Fibroblast of the aortic adventitia (primary cell): Measurements from ENCODE around the gene IFT25. TPM values are rescaled to one million over a fixed set of nuclear protein-coding genes. Genes with fewer than 3 reads are reported as not detected.

Source experiments
- DNase-seq: peaks from one replicate; pipeline ENCODE4 v3.0.0-alpha.2; 2010; ENCODE audit warnings: low read depth
- H3K4me3 ChIP-seq: 2 replicates; pipeline ENCODE4 v1.5.1; 2011; ENCODE audit warnings: low read depth, mild to moderate bottlenecking, control low read depth, low read length, moderate library complexity
- total RNA-seq: library from RNA; depleted of rRNA; stranded (reverse); fragments of >200 nt; gene quantifications from 2 replicates; pipeline ENCODE4 v1.2.3, GENCODE V29; 2012; ENCODE audit warnings: low replicate concordance
- TF ChIP-seq, protein P1 (sequence below): IDR thresholded peaks from 2 replicates; pipeline ENCODE4 v1.5.1; 2011; ENCODE audit warnings: mild to moderate bottlenecking, low read length, control low read depth, inconsistent platforms; ENCODE audit not compliant: insufficient read depth

The IFT25 gene
- total RNA-seq, 1 donor = 53.4 TPM

GRCh38 chr1:53929246-53929960 lies 16.1 kb downstream of the IFT25 start:
- TF ChIP-seq, protein P1, sequence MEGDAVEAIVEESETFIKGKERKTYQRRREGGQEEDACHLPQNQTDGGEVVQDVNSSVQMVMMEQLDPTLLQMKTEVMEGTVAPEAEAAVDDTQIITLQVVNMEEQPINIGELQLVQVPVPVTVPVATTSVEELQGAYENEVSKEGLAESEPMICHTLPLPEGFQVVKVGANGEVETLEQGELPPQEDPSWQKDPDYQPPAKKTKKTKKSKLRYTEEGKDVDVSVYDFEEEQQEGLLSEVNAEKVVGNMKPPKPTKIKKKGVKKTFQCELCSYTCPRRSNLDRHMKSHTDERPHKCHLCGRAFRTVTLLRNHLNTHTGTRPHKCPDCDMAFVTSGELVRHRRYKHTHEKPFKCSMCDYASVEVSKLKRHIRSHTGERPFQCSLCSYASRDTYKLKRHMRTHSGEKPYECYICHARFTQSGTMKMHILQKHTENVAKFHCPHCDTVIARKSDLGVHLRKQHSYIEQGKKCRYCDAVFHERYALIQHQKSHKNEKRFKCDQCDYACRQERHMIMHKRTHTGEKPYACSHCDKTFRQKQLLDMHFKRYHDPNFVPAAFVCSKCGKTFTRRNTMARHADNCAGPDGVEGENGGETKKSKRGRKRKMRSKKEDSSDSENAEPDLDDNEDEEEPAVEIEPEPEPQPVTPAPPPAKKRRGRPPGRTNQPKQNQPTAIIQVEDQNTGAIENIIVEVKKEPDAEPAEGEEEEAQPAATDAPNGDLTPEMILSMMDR = no peak
- no peak overlapping the region for H3K4me3 ChIP-seq
- DNase-seq = no peak

DNA sequence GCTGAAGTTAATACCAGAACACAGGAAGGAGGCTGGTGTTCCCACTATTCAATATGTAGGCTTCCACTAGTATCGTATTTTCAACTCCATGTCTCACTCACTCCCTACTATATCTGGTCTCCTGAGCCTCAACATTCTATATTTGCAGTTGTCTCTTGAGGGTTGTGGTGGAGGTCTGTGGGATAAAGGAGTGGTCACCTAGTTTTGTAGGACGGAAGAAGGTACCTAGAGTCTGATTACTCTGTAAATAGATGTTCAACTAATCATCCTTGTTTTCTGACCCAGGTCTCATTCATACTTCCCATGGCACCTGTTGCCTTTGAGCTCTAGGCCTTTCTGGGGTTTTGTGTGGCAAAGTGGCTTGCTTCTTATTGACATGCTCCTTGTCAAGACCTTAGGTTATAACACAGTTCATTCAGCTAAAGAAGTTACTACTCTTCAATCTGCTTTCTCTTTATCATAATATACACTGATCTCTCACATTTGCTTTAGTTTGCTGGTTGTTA lies 18.1 kb downstream of the IFT25 start:
- no peak for DNase-seq
- TF ChIP-seq, protein P1 = no peak
- no peak overlapping the region for H3K4me3 ChIP-seq

DNA sequence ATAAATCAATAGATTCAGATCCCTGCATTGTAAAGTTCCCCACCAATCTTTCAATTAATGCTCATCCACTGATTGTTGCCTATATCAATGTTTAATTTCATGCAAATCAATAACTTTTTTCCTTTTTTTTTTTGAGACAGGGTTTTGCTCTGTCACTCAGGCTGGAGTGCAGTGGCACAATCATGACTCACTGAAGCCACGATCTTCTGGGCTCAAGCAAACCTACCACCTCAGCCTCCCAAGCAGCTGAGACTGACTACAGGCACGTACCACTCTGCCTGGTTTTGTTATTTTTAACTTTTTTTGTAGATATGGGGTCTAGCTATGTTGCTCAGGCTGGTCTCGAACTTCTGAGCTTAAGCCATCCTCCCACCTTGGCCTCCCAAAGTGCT lies 25.8 kb downstream of the IFT25 start:
- TF ChIP-seq, protein P1 = no peak
- no peak overlapping the region for H3K4me3 ChIP-seq
- no peak for DNase-seq

GRCh38 chr1:53918343-53918742 lies 27.2 kb downstream of the IFT25 start:
- TF ChIP-seq, protein P1 = no peak
- DNase-seq = no peak
- no peak overlapping the region for H3K4me3 ChIP-seq

GRCh38 chr1:53913352-53914033 lies 32.0 kb downstream of the IFT25 start:
- TF ChIP-seq, protein P1 = no peak
- no peak for DNase-seq
- H3K4me3 ChIP-seq = no peak overlapping the region

DNA sequence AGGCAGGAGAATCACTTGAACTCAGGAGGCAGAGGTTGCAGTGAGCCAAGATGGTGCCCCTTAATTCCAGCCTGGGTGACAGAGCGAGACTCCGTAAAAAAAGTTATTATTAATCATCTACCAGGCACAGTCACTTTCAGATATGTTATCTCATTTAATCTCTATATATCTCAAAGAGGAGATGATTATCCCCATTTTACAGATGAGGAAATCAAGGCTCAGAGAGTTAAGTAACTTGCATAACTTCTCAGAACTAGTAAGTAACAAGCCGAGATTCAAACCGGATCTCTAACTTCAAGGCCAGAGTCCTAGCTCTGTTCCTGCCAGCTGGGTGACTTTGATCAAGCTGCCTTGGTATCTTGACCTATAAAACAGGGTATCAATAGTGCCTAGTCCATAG lies 34.1 kb downstream of the IFT25 start:
- no peak overlapping the region for H3K4me3 ChIP-seq
- no peak for DNase-seq

More for the DNA sequence above, 34.1 kb downstream of the IFT25 start:
- TF ChIP-seq, protein P1 = no peak
